Measurements from ENCODE around the gene MUC13.

GRCh38 chr3:124876401-124876878, 58.1 kb downstream of the MUC13 start:
- no peak for TF ChIP-seq CTCF (IDR thresholded peaks at IDR 0.05; ENCODE audit: borderline replicate concordance, extremely low read depth, low read length, poor library complexity, severe bottlenecking)
- no peak for TF ChIP-seq EZH2 (IDR thresholded peaks at IDR 0.05; ENCODE audit: borderline replicate concordance, low read depth, low read length, severe bottlenecking)
